ENCODE measurements around the gene FAM50B.

DNA sequence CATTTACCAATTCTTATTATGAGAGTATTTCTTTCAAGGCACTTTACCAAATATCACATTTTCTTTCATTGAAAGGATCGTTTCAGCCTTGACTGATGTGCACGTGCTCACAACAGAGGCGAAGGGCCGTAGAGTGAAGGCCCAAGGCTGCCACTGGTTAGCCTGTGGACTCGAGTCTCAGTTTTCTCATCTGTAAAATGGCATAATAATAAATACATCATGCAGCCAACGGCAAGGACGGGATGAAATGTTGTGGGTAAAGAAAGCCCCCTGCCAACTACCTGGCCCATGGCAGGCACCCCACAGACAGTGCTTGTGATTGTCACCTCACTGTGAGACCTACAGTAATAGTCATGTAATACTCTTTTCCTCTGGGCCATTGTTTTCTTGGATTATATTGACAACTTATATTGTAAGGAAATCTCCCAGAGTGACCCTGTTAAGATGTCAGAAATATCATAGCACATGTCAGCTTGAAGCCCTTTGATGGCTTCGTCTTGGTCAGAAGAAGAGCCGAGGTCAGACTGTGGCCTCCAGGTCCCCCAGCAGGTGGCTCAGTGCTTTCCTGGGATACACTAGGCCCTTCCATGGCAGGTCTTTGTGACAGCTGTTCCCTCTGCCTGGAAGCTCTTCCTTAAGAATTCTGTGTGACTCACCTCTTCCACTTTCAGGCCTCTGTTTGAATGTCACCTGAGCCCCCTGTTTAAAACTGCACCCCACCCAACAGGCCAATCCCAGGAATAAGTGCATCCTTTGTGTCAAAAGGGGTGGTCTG, 36.3 kb downstream of the FAM50B start:
- TF ChIP-seq POLR2A (IDR thresholded peaks at IDR 0.05) (no peak), CTCF (IDR thresholded peaks at IDR 0.05) (no peak), EP300 (IDR thresholded peaks at IDR 0.05) (no peak)
